IMR-90 (cell line): ENCODE results near the gene IL2RA. TPM values are rescaled to one million over a fixed set of nuclear protein-coding genes. Genes with fewer than 3 reads are reported as not detected.

Source experiments
- ATAC-seq: fragments of 200-7000 bp; cut with Tn5 transposase; 2 replicates; pipeline ENCODE4 v1.9.1; 2020; ENCODE audit warnings: low read depth, mild to moderate bottlenecking, moderate library complexity
- BruUV-seq: library from RNA; stranded (reverse); fragments of 400-500 nt; replicated peaks from 2 replicates; lab custom pipeline; 2021; lab: Mats Ljungman, UMichigan
- CTCF ChIA-PET: fragments of 300-600 bp; formaldehyde crosslinking; extraction: SDS; loops from one replicate; lab custom pipeline; 2021; ENCODE audit warnings: antibody characterized with exemption; lab: Yijun Ruan, JAX
- POLR2A ChIA-PET: fragments of 300-600 bp; sonication (Branson Sonifier 250); formaldehyde crosslinking; loops from one replicate; lab custom pipeline; 2022; ENCODE audit warnings: antibody characterized with exemption; ENCODE audit not compliant: unreplicated experiment; lab: Charles Lee
- DNase-seq: peaks from one replicate; pipeline ENCODE4 v3.0.0; 2013
- H2AFZ ChIP-seq: replicated peaks from 2 replicates; pipeline ENCODE3; 2013; ENCODE audit warnings: low read length, mild to moderate bottlenecking; ENCODE audit not compliant: poor library complexity
- H2AK5ac ChIP-seq: 2 replicates; pipeline ENCODE4 v1.6.1; 2013; ENCODE audit warnings: low read depth, low read length, inconsistent platforms
- H2AK9ac ChIP-seq: replicated peaks from 2 replicates; pipeline ENCODE3; 2013; ENCODE audit warnings: mild to moderate bottlenecking, low read depth, low read length, moderate library complexity; ENCODE audit not compliant: poor library complexity
- H2BK120ac ChIP-seq: 2 replicates; pipeline ENCODE4 v1.6.1; 2013; ENCODE audit warnings: low read depth, low read length, inconsistent platforms
- H2BK15ac ChIP-seq: 3 replicates; pipeline ENCODE4 v1.6.1; 2013; ENCODE audit warnings: low read depth, low read length, inconsistent platforms
- H2BK20ac ChIP-seq: 2 replicates; pipeline ENCODE4 v1.6.1; 2013; ENCODE audit warnings: low read depth, mild to moderate bottlenecking, inconsistent platforms, low read length, moderate library complexity
- H2BK5ac ChIP-seq: 2 replicates; pipeline ENCODE4 v1.6.1; 2013; ENCODE audit warnings: mild to moderate bottlenecking, low read depth, low read length, inconsistent platforms; ENCODE audit not compliant: poor library complexity, severe bottlenecking
- H3K14ac ChIP-seq: replicated peaks from 2 replicates; pipeline ENCODE4 v1.6.1; 2013; ENCODE audit warnings: low read depth, low read length, inconsistent platforms
- H3K18ac ChIP-seq: 2 replicates; pipeline ENCODE4 v1.6.1; 2013; ENCODE audit warnings: low read depth, low read length, control low read depth
- H3K23ac ChIP-seq: 2 replicates; pipeline ENCODE4 v1.6.1; 2013; ENCODE audit warnings: low read depth, low read length, inconsistent platforms
- H3K27ac ChIP-seq: 2 replicates; pipeline ENCODE4 v1.5.1; 2013; ENCODE audit warnings: mild to moderate bottlenecking, control low read depth, low read length; ENCODE audit not compliant: insufficient read depth
- H3K27me3 ChIP-seq: 2 replicates; pipeline ENCODE4 v1.6.1; 2013; ENCODE audit warnings: low read length; ENCODE audit not compliant: control insufficient read depth, insufficient read depth
- H3K36me3 ChIP-seq: 2 replicates; pipeline ENCODE4 v1.6.1; 2013; ENCODE audit warnings: low read length, mixed read lengths; ENCODE audit not compliant: control insufficient read depth, insufficient read depth
- H3K4ac ChIP-seq: 2 replicates; pipeline ENCODE4 v1.6.1; 2013; ENCODE audit warnings: low read depth, low read length, inconsistent platforms
- H3K4me1 ChIP-seq: 2 replicates; pipeline ENCODE4 v1.6.1; 2013; ENCODE audit warnings: low read length, mixed read lengths; ENCODE audit not compliant: control insufficient read depth, insufficient read depth
- H3K4me2 ChIP-seq: 2 replicates; pipeline ENCODE4 v1.6.1; 2013; ENCODE audit warnings: low read depth, mild to moderate bottlenecking, control low read depth, low read length, moderate library complexity
- H3K4me3 ChIP-seq: 2 replicates; pipeline ENCODE4 v1.5.1; 2013; ENCODE audit warnings: low read depth, mild to moderate bottlenecking, control low read depth, low read length, moderate library complexity; ENCODE audit not compliant: insufficient read depth
- H3K56ac ChIP-seq: 2 replicates; pipeline ENCODE4 v1.6.1; 2013; ENCODE audit warnings: low read length, inconsistent platforms; ENCODE audit not compliant: insufficient read depth; ENCODE audit errors: extremely low read depth
- H3K79me1 ChIP-seq, 2 experiments: 2 replicates each; pipeline ENCODE4 v1.6.1; 2013; ENCODE audit warnings: low read length in 2 of 2, inconsistent platforms in 1 of 2, low read depth in 1 of 2
- H3K9ac ChIP-seq: 2 replicates; pipeline ENCODE4 v1.6.1; 2013; ENCODE audit warnings: low read depth, low read length, control low read depth
- H3K9me1 ChIP-seq: 2 replicates; pipeline ENCODE4 v1.6.1; 2013; ENCODE audit warnings: low read length, inconsistent platforms; ENCODE audit not compliant: insufficient read depth
- H3K9me3 ChIP-seq: 2 replicates; pipeline ENCODE4 v1.6.1; 2013; ENCODE audit warnings: low read length; ENCODE audit not compliant: control insufficient read depth, insufficient read depth
- H4K20me1 ChIP-seq: 2 replicates; pipeline ENCODE4 v1.6.1; 2013; ENCODE audit warnings: low read length, inconsistent platforms; ENCODE audit not compliant: insufficient read depth
- H4K5ac ChIP-seq: 2 replicates; pipeline ENCODE4 v1.6.1; 2013; ENCODE audit warnings: mild to moderate bottlenecking, low read depth, low read length, control low read depth
- H4K8ac ChIP-seq, 2 experiments: 2 replicates each; pipeline ENCODE4 v1.6.1; 2013; ENCODE audit warnings: low read depth in 2 of 2, low read length in 2 of 2, control low read depth in 1 of 2, inconsistent platforms in 1 of 2
- H4K91ac ChIP-seq: 2 replicates; pipeline ENCODE4 v1.6.1; 2013; ENCODE audit warnings: low read depth, low read length, inconsistent platforms; ENCODE audit not compliant: insufficient read depth
- CEBPB ChIP-seq: IDR thresholded peaks from 2 replicates; pipeline ENCODE4 v1.6.1; 2012; ENCODE audit warnings: low read depth, low read length, improper control_type of control experiment
- CTCF ChIP-seq: conservative IDR thresholded peaks from 2 replicates; pipeline ENCODE4 v1.5.1; 2012; ENCODE audit warnings: mild to moderate bottlenecking, low read depth, low read length, improper control_type of control experiment
- ELK1 ChIP-seq: fragments of 150-350 bp; IDR thresholded peaks from 2 replicates; pipeline ENCODE4 v1.6.1; 2016; ENCODE audit warnings: low read depth, mild to moderate bottlenecking, low read length, moderate library complexity, borderline replicate concordance
- FOS ChIP-seq: fragments of 150-350 bp; IDR thresholded peaks from 2 replicates; pipeline ENCODE4 v1.6.1; 2016; ENCODE audit warnings: low read depth, low read length
- POLR2A ChIP-seq: IDR thresholded peaks from 2 replicates; pipeline ENCODE4 v1.6.1; 2012; ENCODE audit warnings: mild to moderate bottlenecking, low read depth, low read length
- RAD21 ChIP-seq: IDR thresholded peaks from 2 replicates; pipeline ENCODE4 v1.6.1; 2012; ENCODE audit warnings: low read length, improper control_type of control experiment
- RCOR1 ChIP-seq: IDR thresholded peaks from 2 replicates; pipeline ENCODE4 v1.6.1; 2012; ENCODE audit warnings: mild to moderate bottlenecking, low read length, improper control_type of control experiment; ENCODE audit not compliant: insufficient replicate concordance
- RFX5 ChIP-seq: IDR thresholded peaks from 2 replicates; pipeline ENCODE4 v1.8.0; 2012; ENCODE audit warnings: low read depth, mild to moderate bottlenecking, low read length, moderate library complexity
- SMC3 ChIP-seq: fragments of 150-350 bp; IDR thresholded peaks from 2 replicates; pipeline ENCODE4 v1.6.1; 2016; ENCODE audit warnings: low read depth, mild to moderate bottlenecking, antibody characterized with exemption, low read length, moderate library complexity
- WGBS, 2 experiments: methylation state at CpG; one replicate each; pipeline versions ENCODE4 v1.1.5 to v1.1.7; 2013; ENCODE audit warnings: missing lambda C conversion rate in 2 of 2; ENCODE audit not compliant: insufficient read length in 1 of 2; ENCODE audit errors: extremely low coverage in 2 of 2; 5-methylcytosine and 5-hydroxymethylcytosine counted together
- dilution Hi-C: fragments of 300-500 bp; cut with HindIII; formaldehyde crosslinking; loops from one replicate; pipeline ENCODE4 v1.14.3; 2018; ENCODE audit warnings: low sequenced_read_pairs; ENCODE audit not compliant: unreplicated experiment
- in situ Hi-C: fragments of 300-500 bp; cut with MboI; formaldehyde crosslinking; loops from 3 replicates; pipeline ENCODE4 v1.14.3; 2019; ENCODE audit warnings: low sequenced_read_pairs, inconsistent platforms, mixed read lengths
- intact Hi-C: fragments of 100-400 bp; cut with micrococcal nuclease; formaldehyde crosslinking; loops from 2 replicates; pipeline ENCODE4 v1.10.0; 2022
- polyA plus RNA-seq, 3 experiments: library from polyadenylated mRNA; depleted of rRNA; stranded (reverse); fragments of >200 nt; gene quantifications; 2 replicates each; pipeline ENCODE4 v1.2.3, GENCODE V29; 2012; ENCODE audit warnings: low replicate concordance in 1 of 3
- total RNA-seq: library from RNA; depleted of rRNA; stranded (reverse); fragments of >200 nt; gene quantifications from 2 replicates; pipeline ENCODE4 v1.2.3, GENCODE V29; 2012
- TF ChIP-seq, protein P1 (sequence below): fragments of 150-350 bp; IDR thresholded peaks from 2 replicates; pipeline ENCODE4 v1.6.1; 2017; ENCODE audit warnings: mild to moderate bottlenecking, antibody characterized with exemption, low read length, low read depth

IL2RA gene
- total and polyA plus RNA-seq, 2 of the 4 experiments (the other 2 are of a cell fraction), result not detected

GRCh38 chr10:6054884-6055283, 7.3 kb downstream of the IL2RA start:
- no peak overlapping the region for H3K14ac ChIP-seq
- peaks cover 18% of the 10 kb centered on the region for H3K27me3 ChIP-seq
- intact Hi-C loops, result no loop called here
- H2AK9ac ChIP-seq, result no peak overlapping the region
- H2AK5ac ChIP-seq, result no peak overlapping the region
- no peak overlapping the region for H4K91ac ChIP-seq
- H3K4ac ChIP-seq, result no peak overlapping the region
- no peak overlapping the region for H2BK5ac ChIP-seq
- dilution Hi-C loops, result no loop called here
- CTCF ChIA-PET, result no interaction called here
- no peak overlapping the region for H2BK120ac ChIP-seq
- H2BK20ac ChIP-seq, result no peak overlapping the region
- H3K18ac ChIP-seq, result no peak overlapping the region
- no peak overlapping the region for H3K27ac ChIP-seq
- no peak overlapping the region for H4K5ac ChIP-seq
- no peak overlapping the region for H4K8ac ChIP-seq
- DNase-seq (no peak), ATAC-seq (no peak)
- no peaks in the 10 kb centered on the region for H3K9me1 ChIP-seq
- no peak overlapping the region for H3K23ac ChIP-seq
- POLR2A ChIA-PET, result no interaction called here
- TF ChIP-seq FOS (no peak), RFX5 (no peak), CTCF (no peak), CEBPB (no peak), ELK1 (no peak), POLR2A (no peak), RAD21 (no peak), SMC3 (no peak), RCOR1 (no peak)
- TF ChIP-seq, protein P1, sequence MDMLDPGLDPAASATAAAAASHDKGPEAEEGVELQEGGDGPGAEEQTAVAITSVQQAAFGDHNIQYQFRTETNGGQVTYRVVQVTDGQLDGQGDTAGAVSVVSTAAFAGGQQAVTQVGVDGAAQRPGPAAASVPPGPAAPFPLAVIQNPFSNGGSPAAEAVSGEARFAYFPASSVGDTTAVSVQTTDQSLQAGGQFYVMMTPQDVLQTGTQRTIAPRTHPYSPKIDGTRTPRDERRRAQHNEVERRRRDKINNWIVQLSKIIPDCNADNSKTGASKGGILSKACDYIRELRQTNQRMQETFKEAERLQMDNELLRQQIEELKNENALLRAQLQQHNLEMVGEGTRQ, result no peak
- no peaks in the 10 kb centered on the region for H3K9me3 ChIP-seq
- H3K56ac ChIP-seq, result no peak overlapping the region
- H3K79me1 ChIP-seq, result no peaks in the 10 kb centered on the region
- in situ Hi-C loops, result no loop called here
- no peaks in the 10 kb centered on the region for H4K20me1 ChIP-seq
- no peak overlapping the region for H3K4me3 ChIP-seq
- BruUV-seq, result no TSS peak
- no peak overlapping the region for H3K9ac ChIP-seq
- no peaks in the 10 kb centered on the region for H3K36me3 ChIP-seq
- no peak overlapping the region for H3K4me2 ChIP-seq
- H2BK15ac ChIP-seq, result no peak overlapping the region
- no peak overlapping the region for H2AFZ ChIP-seq
- H3K4me1 ChIP-seq, result peaks cover 3% of the 10 kb centered on the region; the same call in 1 of the 2 replicates
- no CpG with 5 or more reads among the region's 5 CpGs for WGBS, 2 experiments
